Activated CD4-positive, alpha-beta T cell treated with anti-CD3 and anti-CD28 coated beads for 36 hours (primary cell): Measurements from ENCODE around the gene VIT. TPM values are rescaled to one million over a fixed set of nuclear protein-coding genes. Genes with fewer than 3 reads are reported as not detected.

Experiments used
- ATAC-seq: fragments of 200-7000 bp; cut with Tn5 transposase; one replicate; pipeline ENCODE4 v1.10.0; 2021; ENCODE audit warnings: mild to moderate bottlenecking, moderate library complexity
- CTCF ChIA-PET: fragments of 350-600 bp; sonication (Branson Sonifier 250); formaldehyde crosslinking; loops from one replicate; lab custom pipeline; 2021; ENCODE audit warnings: antibody characterized with exemption; lab: Charles Lee
- POLR2A ChIA-PET: fragments of 350-600 bp; sonication (Branson Sonifier 250); formaldehyde crosslinking; loops from one replicate; lab custom pipeline; 2021; ENCODE audit warnings: antibody characterized with exemption, inconsistent platforms; lab: Charles Lee
- DNase-seq: peaks from one replicate; pipeline ENCODE4 v3.0.0-alpha.2; 2020
- H3K27ac Mint-ChIP-seq: one replicate; pipeline ENCODE4 v1.8.0; 2021; ENCODE audit warnings: mixed read lengths
- H3K27me3 Mint-ChIP-seq: one replicate; pipeline ENCODE4 v1.8.0; 2021; ENCODE audit warnings: mixed read lengths
- H3K36me3 Mint-ChIP-seq: one replicate; pipeline ENCODE4 v1.8.0; 2021; ENCODE audit warnings: low read depth, mixed read lengths
- H3K4me1 Mint-ChIP-seq: one replicate; pipeline ENCODE4 v1.8.0; 2021; ENCODE audit warnings: mixed read lengths
- H3K4me3 Mint-ChIP-seq: one replicate; pipeline ENCODE4 v1.8.0; 2021; ENCODE audit warnings: mild to moderate bottlenecking, moderate library complexity, mixed read lengths
- H3K9me3 Mint-ChIP-seq: one replicate; pipeline ENCODE4 v1.8.0; 2021; ENCODE audit warnings: low read depth, mixed read lengths
- intact Hi-C, 2 experiments: fragments of 100-400 bp; cut with DNase I in 1 of 2; cut with micrococcal nuclease in 1 of 2; formaldehyde crosslinking; loops; one replicate each; pipeline versions ENCODE4 v1.14.2 to v1.15.1; 2022 to 2024; cut with DNase I, micrococcal nuclease
- total RNA-seq, 2 experiments: library from RNA; stranded (reverse); gene quantifications; one replicate each; pipeline ENCODE4 v1.2.3, GENCODE V29; 2021

Gene VIT
- total RNA-seq, 2 experiments from 2014 or later: not detected

- H3K4me1 Mint-ChIP-seq: peaks cover 3% of the 10 kb centered on the region
- no peaks in the 10 kb centered on the region for H3K36me3 Mint-ChIP-seq
- POLR2A ChIA-PET: no interaction called here
- H3K27ac Mint-ChIP-seq: no peak overlapping the region
- no peak overlapping the region for H3K4me3 Mint-ChIP-seq
- no peaks in the 10 kb centered on the region for H3K9me3 Mint-ChIP-seq
- intact Hi-C loops: loop anchor here (5.0 to 10.0 kb wide), 3 partner anchors 434 to 466 kb away; partner anchors contain the start of gene CRIM1 (in 1 of the 2)
- DNase-seq (no peak), ATAC-seq (no peak)
- CTCF ChIA-PET: interaction anchor here (0.9 to 2.5 kb wide), 3 partner anchors 10 to 125 kb away, joined by 3 to 11 read pairs (median 3); no protein-coding TSS in a partner anchor
- peaks cover 6% of the 10 kb centered on the region for H3K27me3 Mint-ChIP-seq
Measured at GRCh38 chr2:36789181-36789804, 92.8 kb downstream of the VIT start.

- POLR2A ChIA-PET: interaction anchor here (0.7 kb wide), 2 partner anchors 26 to 78 kb away, joined by 3 to 5 read pairs; no protein-coding TSS in a partner anchor
- intact Hi-C loops: no loop called here
- Mint-ChIP-seq H3K4me3 (no peak overlapping the region), H3K27me3 (peaks cover 16% of the 10 kb centered on the region), H3K27ac (no peak overlapping the region), H3K9me3 (no peaks in the 10 kb centered on the region), H3K4me1 (no peaks in the 10 kb centered on the region), H3K36me3 (no peaks in the 10 kb centered on the region)
- CTCF ChIA-PET: interaction anchor here (0.5 to 13.8 kb wide), 3 partner anchors 11 to 1164 kb away, joined by 3 to 138 read pairs (median 4); no protein-coding TSS in a partner anchor
- no peak for DNase-seq
- ATAC-seq: no peak
Measured at GRCh38 chr2:36792951-36793350, 96.4 kb downstream of the VIT start.

- ATAC-seq: no peak
- H3K27me3 Mint-ChIP-seq: peaks cover 19% of the 10 kb centered on the region
- DNase-seq: no peak
- intact Hi-C loops: no loop called here
- CTCF ChIA-PET: interaction anchor here (13.8 kb wide), 1 partner anchor 15 kb away, joined by 138 read pairs; no protein-coding TSS in a partner anchor
- H3K36me3 Mint-ChIP-seq: no peaks in the 10 kb centered on the region
- no peaks in the 10 kb centered on the region for H3K9me3 Mint-ChIP-seq
- H3K27ac Mint-ChIP-seq: no peak overlapping the region
- no peak overlapping the region for H3K4me3 Mint-ChIP-seq
- H3K4me1 Mint-ChIP-seq: peaks cover 11% of the 10 kb centered on the region
- POLR2A ChIA-PET: interaction anchor here (0.6 kb wide), 1 partner anchor 33 kb away, joined by 7 read pairs; no protein-coding TSS in a partner anchor
Measured at GRCh38 chr2:36797324-36798070, 101.0 kb downstream of the VIT start.

- ChIA-PET POLR2A (no interaction called here), CTCF (interaction anchor here (13.8 kb wide), 1 partner anchor 16 kb away, joined by 138 read pairs; no protein-coding TSS in a partner anchor)
- Mint-ChIP-seq H3K27me3 (peaks cover 19% of the 10 kb centered on the region), H3K27ac (no peak overlapping the region), H3K9me3 (no peaks in the 10 kb centered on the region), H3K36me3 (no peaks in the 10 kb centered on the region), H3K4me1 (peaks cover 11% of the 10 kb centered on the region), H3K4me3 (no peak overlapping the region)
- ATAC-seq: no peak
- no peak for DNase-seq
- intact Hi-C loops: no loop called here
Measured at GRCh38 chr2:36798724-36799123, 102.2 kb downstream of the VIT start.

- Mint-ChIP-seq H3K36me3 (no peaks in the 10 kb centered on the region), H3K27ac (peak overlapping the region; percentile 32), H3K4me1 (peaks cover 11% of the 10 kb centered on the region), H3K9me3 (no peaks in the 10 kb centered on the region), H3K27me3 (peaks cover 19% of the 10 kb centered on the region), H3K4me3 (no peak overlapping the region)
- DNase-seq (peak; percentile 82), ATAC-seq (peak; percentile 89)
- CTCF ChIA-PET: interaction anchor here (0.6 to 13.8 kb wide), 2 partner anchors 18 to 54 kb away, joined by 3 to 138 read pairs; no protein-coding TSS in a partner anchor
- POLR2A ChIA-PET: no interaction called here
- intact Hi-C loops: no loop called here
Measured at GRCh38 chr2:36800381-36800780, 103.9 kb downstream of the VIT start.

- H3K36me3 Mint-ChIP-seq: no peaks in the 10 kb centered on the region
- H3K4me1 Mint-ChIP-seq: peaks cover 11% of the 10 kb centered on the region
- H3K9me3 Mint-ChIP-seq: no peaks in the 10 kb centered on the region
- intact Hi-C loops: no loop called here
- H3K4me3 Mint-ChIP-seq: no peak overlapping the region
- peak overlapping the region; percentile 32 for H3K27ac Mint-ChIP-seq
- H3K27me3 Mint-ChIP-seq: peaks cover 19% of the 10 kb centered on the region
- CTCF ChIA-PET: interaction anchor here (13.8 kb wide), 1 partner anchor 19 kb away, joined by 138 read pairs; no protein-coding TSS in a partner anchor
- ATAC-seq (peak; percentile 60), DNase-seq (no peak)
- POLR2A ChIA-PET: no interaction called here
Measured at GRCh38 chr2:36801088-36801487, 104.6 kb downstream of the VIT start.

- H3K27ac Mint-ChIP-seq: no peak overlapping the region
- peaks cover 8% of the 10 kb centered on the region for H3K27me3 Mint-ChIP-seq
- H3K36me3 Mint-ChIP-seq: no peaks in the 10 kb centered on the region
- H3K4me1 Mint-ChIP-seq: peaks cover 11% of the 10 kb centered on the region
- ChIA-PET POLR2A (no interaction called here), CTCF (interaction anchor here (0.7 to 13.8 kb wide), 5 partner anchors 9 to 141 kb away, joined by 3 to 138 read pairs (median 4); no protein-coding TSS in a partner anchor)
- H3K9me3 Mint-ChIP-seq: no peaks in the 10 kb centered on the region
- DNase-seq (no peak), ATAC-seq (no peak)
- intact Hi-C loops: no loop called here
- no peak overlapping the region for H3K4me3 Mint-ChIP-seq
Measured at GRCh38 chr2:36802952-36803351, 106.4 kb downstream of the VIT start.

- H3K4me3 Mint-ChIP-seq: no peak overlapping the region
- DNase-seq: no peak
- intact Hi-C loops: no loop called here
- no peaks in the 10 kb centered on the region for H3K27me3 Mint-ChIP-seq
- no peaks in the 10 kb centered on the region for H3K36me3 Mint-ChIP-seq
- ChIA-PET POLR2A (no interaction called here), CTCF (interaction anchor here (0.6 kb wide), 1 partner anchor 176 kb away, joined by 3 read pairs; no protein-coding TSS in a partner anchor)
- no peak overlapping the region for H3K27ac Mint-ChIP-seq
- no peaks in the 10 kb centered on the region for H3K9me3 Mint-ChIP-seq
- peaks cover 5% of the 10 kb centered on the region for H3K4me1 Mint-ChIP-seq
- ATAC-seq: no peak
Measured at GRCh38 chr2:36805635-36806224, 109.2 kb downstream of the VIT start.

GRCh38 chr2:36807223-36807886, 110.8 kb downstream of the VIT start:
- no peak overlapping the region for H3K4me3 Mint-ChIP-seq
- H3K4me1 Mint-ChIP-seq: no peaks in the 10 kb centered on the region
- ChIA-PET POLR2A (no interaction called here), CTCF (interaction anchor here (0.9 to 1.7 kb wide), 3 partner anchors 14 to 37 kb away, joined by 3 read pairs; no protein-coding TSS in a partner anchor)
- ATAC-seq: no peak
- no peaks in the 10 kb centered on the region for H3K9me3 Mint-ChIP-seq
- no peaks in the 10 kb centered on the region for H3K27me3 Mint-ChIP-seq
- no peaks in the 10 kb centered on the region for H3K36me3 Mint-ChIP-seq
- H3K27ac Mint-ChIP-seq: no peak overlapping the region
- no peak for DNase-seq
- intact Hi-C loops: no loop called here

- ATAC-seq: no peak
Measured at GRCh38 chr2:36808386-36809068, 112.0 kb downstream of the VIT start.

More at GRCh38 chr2:36808386-36809068, 112.0 kb downstream of the VIT start:
- intact Hi-C loops: no loop called here
- ChIA-PET CTCF (interaction anchor here (1.7 kb wide), 1 partner anchor 38 kb away, joined by 3 read pairs; no protein-coding TSS in a partner anchor), POLR2A (no interaction called here)
- DNase-seq: no peak
- Mint-ChIP-seq H3K27me3 (no peaks in the 10 kb centered on the region), H3K27ac (no peak overlapping the region), H3K4me3 (no peak overlapping the region), H3K4me1 (no peaks in the 10 kb centered on the region), H3K9me3 (no peaks in the 10 kb centered on the region), H3K36me3 (no peaks in the 10 kb centered on the region)
